Measurements from ENCODE around the gene CD151.

The CD151 gene

GRCh38 chr11:875769-876301, 43.1 kb downstream of the CD151 start:
- no peak for DNase-seq

DNA sequence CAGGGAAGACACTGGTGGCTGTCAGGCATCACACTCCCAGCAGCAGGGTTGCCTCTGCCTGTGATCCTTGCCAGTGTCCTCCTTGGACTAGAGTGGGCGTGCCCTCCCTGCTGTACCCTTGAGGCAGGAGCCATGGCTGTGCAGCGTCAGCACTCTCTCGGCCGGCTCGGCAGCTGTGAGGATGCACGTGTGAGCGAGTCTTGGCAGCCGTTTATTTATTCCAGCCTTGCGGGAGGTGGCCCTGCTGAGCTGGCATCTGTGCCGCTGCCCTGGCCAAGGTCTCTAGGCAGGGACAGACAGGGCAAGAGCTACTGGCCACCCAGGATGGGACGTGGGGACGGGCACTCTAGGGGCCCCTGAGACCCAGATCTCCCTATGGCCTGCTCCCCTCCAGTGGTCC, 43.8 kb downstream of the CD151 start:
- no peak for DNase-seq

DNA sequence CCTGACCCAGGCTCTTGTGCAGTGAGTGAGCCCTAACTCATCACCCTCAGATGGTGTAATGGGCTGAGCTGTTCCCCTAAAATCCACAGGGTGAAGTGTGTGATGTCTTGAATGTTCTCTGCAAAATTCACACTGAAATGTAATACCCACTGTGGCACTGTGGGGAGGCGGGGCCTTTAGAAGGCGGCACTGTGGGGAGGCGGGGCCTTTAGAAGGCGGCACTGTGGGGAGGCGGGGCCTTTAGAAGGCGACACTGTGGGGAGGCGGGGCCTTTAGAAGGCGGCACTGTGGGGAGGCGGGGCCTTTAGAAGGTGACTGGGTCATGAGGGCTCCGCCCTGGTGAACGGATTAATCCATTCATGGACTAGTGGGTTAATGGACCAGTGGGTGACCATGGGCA, 44.8 kb downstream of the CD151 start:
- peak in 1 of 2 donors; percentile 14 for DNase-seq

- DNase-seq: no peak
Measured at GRCh38 chr11:880447-880846, 47.7 kb downstream of the CD151 start.

DNA sequence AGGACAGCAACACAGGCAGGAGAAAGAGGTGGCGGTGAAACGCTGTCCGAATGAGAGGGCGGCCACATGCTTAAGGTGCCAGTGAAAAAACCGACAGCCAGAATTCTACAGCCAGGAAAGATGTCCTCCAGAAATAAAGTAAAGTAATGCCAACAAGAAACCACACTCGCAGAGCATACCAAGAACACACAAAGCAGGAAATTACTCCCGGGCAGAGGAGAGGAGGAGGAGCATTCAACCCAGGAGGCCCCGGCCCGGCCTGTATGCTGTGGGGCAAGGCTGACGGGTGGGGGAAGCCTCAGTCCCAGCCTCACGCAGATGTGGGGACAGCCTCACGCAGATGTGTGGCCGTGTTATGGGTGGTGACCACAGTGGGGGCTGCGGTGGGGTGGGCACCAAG, 49.8 kb downstream of the CD151 start:
- DNase-seq: no peak

- no peak for DNase-seq
Measured at GRCh38 chr11:883527-883926, 50.8 kb downstream of the CD151 start.

DNA sequence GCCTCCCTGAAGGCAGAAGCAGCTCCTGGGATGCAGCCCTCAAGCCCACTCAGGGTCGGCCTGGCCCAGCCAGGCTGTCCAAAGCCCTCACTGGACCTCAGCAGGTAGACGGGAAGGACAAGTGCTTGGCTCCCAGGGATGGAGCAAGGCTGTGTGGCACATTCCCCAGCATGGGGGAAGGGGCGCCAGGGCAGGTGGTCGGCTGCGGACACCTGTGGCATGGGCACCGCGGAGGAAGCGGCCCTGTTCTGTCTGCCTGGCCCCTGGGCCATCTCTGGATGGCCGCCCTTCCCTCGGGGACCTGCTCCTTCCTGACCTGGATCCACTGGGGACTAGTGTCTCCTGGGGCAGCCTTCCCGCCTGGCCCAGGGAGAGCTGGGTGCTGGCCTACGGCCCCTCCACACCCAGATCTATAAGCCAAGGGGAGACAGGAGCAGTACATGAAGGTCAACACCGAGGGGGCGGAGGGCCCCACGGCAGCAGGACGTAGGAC, 51.9 kb downstream of the CD151 start:
- DNase-seq: no peak

DNA sequence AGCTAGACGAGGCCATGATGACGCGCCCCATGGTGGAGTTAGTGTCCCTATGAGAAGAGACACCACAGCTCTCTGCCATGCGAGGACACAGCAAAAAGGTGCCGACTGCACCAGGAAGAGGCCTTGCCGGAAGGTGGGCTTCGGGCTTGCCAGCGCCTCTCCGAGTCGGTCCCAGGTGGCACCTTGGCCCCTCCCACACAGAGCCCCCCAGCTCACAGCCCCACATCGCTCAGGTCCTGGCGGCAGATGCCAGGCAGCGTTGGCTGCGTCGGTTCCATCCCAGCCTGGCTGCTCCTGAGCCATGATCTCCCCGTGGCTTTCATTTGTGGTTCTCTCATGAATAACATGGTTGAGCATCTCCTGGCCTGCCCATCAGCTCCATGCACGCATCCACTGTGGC, 53.8 kb downstream of the CD151 start:
- DNase-seq: no peak

DNA sequence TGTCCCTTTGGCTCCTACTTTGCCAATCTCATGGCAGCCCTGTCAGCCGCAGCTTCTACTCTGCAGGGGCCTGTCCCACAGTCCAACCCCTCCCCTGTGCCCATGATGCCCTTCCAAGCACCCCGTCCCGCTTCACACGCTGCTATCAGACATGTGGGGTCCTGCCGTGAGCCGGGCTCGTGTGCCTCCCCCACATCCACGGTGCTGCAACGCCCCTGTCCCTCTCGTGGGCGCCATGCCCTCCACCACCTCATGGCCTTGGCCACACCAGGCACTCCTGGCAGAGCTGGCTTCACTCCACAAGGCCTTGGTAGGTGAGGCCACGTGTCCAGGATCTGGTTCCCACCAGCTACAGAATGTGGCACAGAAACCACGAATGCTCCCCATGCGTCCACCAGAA, 54.8 kb downstream of the CD151 start:
- DNase-seq: no peak
